HepG2 (cell line): ENCODE measurements around the gene VWA1. TPM values are rescaled to one million over a fixed set of nuclear protein-coding genes. Genes with fewer than 3 reads are reported as not detected.

ENCODE experiments used
- CHD2 ChIP-seq: IDR thresholded peaks from 2 replicates; pipeline ENCODE4 v1.6.1; 2011; ENCODE audit warnings: low read depth, low read length, improper control_type of control experiment
- FOXM1 ChIP-seq: sonication (generic); formaldehyde crosslinking; IDR thresholded peaks from 2 replicates; pipeline ENCODE4 v1.5.0; 2020; ENCODE audit warnings: missing genetic modification reagents
- GABPA ChIP-seq, 2 experiments: IDR thresholded peaks; 2 replicates each; pipeline ENCODE4 v1.6.1; 2011 to 2016; ENCODE audit warnings: low read depth in 2 of 2, low read length in 1 of 2, missing biosample characterization in 1 of 2, missing genetic modification characterization in 1 of 2
- MED8 ChIP-seq: sonication (generic); formaldehyde crosslinking; IDR thresholded peaks from 2 replicates; pipeline ENCODE4 v1.8.1; 2023; ENCODE audit warnings: mild to moderate bottlenecking, missing genetic modification reagents; ENCODE audit not compliant: insufficient replicate concordance
- MIXL1 ChIP-seq: IDR thresholded peaks from 2 replicates; pipeline ENCODE4 v1.6.1; 2016
- NFKB2 ChIP-seq: sonication (generic); formaldehyde crosslinking; IDR thresholded peaks from 2 replicates; pipeline ENCODE4 v1.4.0; 2020; ENCODE audit warnings: missing genetic modification reagents, borderline replicate concordance
- PRDM10 ChIP-seq: sonication (generic); formaldehyde crosslinking; IDR thresholded peaks from 2 replicates; pipeline ENCODE4 v1.4.0; 2020; ENCODE audit warnings: low read depth, missing genetic modification reagents
- ZBTB21 ChIP-seq: sonication (generic); formaldehyde crosslinking; IDR thresholded peaks from 2 replicates; pipeline ENCODE4 v1.4.0; 2020; ENCODE audit warnings: missing genetic modification reagents
- ZGPAT ChIP-seq: IDR thresholded peaks from 2 replicates; pipeline ENCODE4 v1.6.1; 2016; ENCODE audit warnings: mild to moderate bottlenecking
- ZNF343 ChIP-seq: sonication (generic); formaldehyde crosslinking; IDR thresholded peaks from 2 replicates; pipeline ENCODE4 v1.4.0; 2020; ENCODE audit warnings: mild to moderate bottlenecking, missing genetic modification reagents
- ZNF558 ChIP-seq: sonication (generic); formaldehyde crosslinking; IDR thresholded peaks from 2 replicates; pipeline ENCODE4 v1.9.0; 2022; ENCODE audit warnings: mild to moderate bottlenecking, missing genetic modification reagents, borderline replicate concordance
- polyA plus RNA-seq, 8 experiments: library from polyadenylated mRNA; depleted of rRNA in 3 of 8; stranded (reverse) in 7 of 8; unstranded in 1 of 8; fragments of >200 nt; fragmentation: Illumina TruSeq in 4 of 8; extraction: Trizol in 4 of 8; gene quantifications; 2 replicates each; pipeline versions ENCODE4 v1.2.1 to v1.2.3, GENCODE V29; 2011 to 2016; ENCODE audit warnings: low read depth in 4 of 8, missing spikeins in 1 of 8, mixed read lengths in 1 of 8; ENCODE audit not compliant: insufficient read depth in 1 of 8
- total RNA-seq, 5 experiments: library from RNA; depleted of rRNA; stranded (reverse); fragments of >200 nt; fragmentation: Illumina TruSeq; extraction: Trizol; gene quantifications; 2 replicates each; pipeline ENCODE4 v1.2.3, GENCODE V29; 2016; ENCODE audit warnings: low read depth in 1 of 5
- TF ChIP-seq, protein P1 (sequence below): sonication (generic); formaldehyde crosslinking; IDR thresholded peaks from 2 replicates; pipeline ENCODE4 v1.5.1; 2020; ENCODE audit warnings: mild to moderate bottlenecking, missing genetic modification reagents, moderate library complexity
- TF ChIP-seq, protein P2 (sequence below): sonication (generic); formaldehyde crosslinking; IDR thresholded peaks from 2 replicates; pipeline ENCODE4 v1.4.0; 2020; ENCODE audit warnings: mild to moderate bottlenecking, low read depth, missing genetic modification reagents

Gene VWA1
- total and polyA plus RNA-seq, 2 of the 13 experiments (the other 11 are each of a cell fraction or from before 2014, with no cell fraction given): 40.9 to 57.5 TPM

DNA sequence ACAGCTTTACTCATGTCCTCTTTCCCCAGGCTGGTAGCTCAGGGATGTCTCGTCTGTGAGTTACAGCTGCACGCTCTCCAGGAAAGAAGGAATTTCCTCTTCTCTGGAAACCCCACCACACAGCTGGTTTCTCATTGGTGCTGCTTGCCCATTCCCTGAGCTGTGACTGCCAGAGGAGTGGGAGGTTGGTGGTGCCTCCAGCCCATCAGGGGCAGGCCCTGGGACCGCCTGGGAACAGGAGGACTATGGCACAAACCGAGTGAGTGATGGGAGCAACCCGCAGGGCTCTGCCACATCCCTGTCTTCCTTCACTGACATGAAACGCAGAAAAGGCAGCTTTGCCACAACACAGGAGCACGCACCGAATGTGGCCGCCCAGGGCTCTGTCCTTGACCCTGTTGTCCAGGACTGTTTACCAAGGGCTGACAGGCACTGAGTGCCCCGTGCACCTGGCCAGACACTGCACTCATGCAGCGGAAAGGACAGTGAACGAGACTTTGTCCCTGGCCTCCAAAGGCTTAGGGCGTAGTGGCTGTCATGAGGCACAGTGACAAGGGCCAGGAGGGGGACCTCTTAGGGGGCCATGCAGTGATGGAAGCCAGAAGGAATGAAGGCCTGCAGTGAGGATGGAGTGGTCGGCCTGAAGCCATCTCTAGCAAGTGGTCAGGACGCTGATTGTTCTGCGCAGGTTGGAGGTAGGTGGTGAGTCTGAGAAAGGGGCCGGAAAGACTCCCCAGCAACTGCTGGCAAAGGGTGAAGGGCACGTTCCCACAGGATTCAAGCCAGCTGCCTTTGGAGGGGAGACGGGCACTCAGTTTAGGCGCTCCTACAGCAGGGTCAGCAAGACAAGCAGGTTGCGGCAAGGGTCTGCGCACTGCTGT is 34.7 kb upstream of the VWA1 start (continued):
- TF ChIP-seq, protein P1, sequence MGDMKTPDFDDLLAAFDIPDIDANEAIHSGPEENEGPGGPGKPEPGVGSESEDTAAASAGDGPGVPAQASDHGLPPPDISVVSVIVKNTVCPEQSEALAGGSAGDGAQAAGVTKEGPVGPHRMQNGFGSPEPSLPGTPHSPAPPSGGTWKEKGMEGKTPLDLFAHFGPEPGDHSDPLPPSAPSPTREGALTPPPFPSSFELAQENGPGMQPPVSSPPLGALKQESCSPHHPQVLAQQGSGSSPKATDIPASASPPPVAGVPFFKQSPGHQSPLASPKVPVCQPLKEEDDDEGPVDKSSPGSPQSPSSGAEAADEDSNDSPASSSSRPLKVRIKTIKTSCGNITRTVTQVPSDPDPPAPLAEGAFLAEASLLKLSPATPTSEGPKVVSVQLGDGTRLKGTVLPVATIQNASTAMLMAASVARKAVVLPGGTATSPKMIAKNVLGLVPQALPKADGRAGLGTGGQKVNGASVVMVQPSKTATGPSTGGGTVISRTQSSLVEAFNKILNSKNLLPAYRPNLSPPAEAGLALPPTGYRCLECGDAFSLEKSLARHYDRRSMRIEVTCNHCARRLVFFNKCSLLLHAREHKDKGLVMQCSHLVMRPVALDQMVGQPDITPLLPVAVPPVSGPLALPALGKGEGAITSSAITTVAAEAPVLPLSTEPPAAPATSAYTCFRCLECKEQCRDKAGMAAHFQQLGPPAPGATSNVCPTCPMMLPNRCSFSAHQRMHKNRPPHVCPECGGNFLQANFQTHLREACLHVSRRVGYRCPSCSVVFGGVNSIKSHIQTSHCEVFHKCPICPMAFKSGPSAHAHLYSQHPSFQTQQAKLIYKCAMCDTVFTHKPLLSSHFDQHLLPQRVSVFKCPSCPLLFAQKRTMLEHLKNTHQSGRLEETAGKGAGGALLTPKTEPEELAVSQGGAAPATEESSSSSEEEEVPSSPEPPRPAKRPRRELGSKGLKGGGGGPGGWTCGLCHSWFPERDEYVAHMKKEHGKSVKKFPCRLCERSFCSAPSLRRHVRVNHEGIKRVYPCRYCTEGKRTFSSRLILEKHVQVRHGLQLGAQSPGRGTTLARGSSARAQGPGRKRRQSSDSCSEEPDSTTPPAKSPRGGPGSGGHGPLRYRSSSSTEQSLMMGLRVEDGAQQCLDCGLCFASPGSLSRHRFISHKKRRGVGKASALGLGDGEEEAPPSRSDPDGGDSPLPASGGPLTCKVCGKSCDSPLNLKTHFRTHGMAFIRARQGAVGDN (CRISPR knock-in tag): peak; percentile 98
- peak; percentile 70 for TF ChIP-seq ZBTB21 (CRISPR knock-in tag)
- TF ChIP-seq ZGPAT (CRISPR knock-in tag): peak; percentile 96
- peak; percentile 85 for TF ChIP-seq MED8
- peak; percentile 47; the same call in 1 of the 2 replicates for TF ChIP-seq CHD2
- peak; percentile 88 for TF ChIP-seq MIXL1 (CRISPR knock-in tag)
- peak; percentile 86 for TF ChIP-seq ZNF558 (CRISPR knock-in tag)
- TF ChIP-seq NFKB2: peak; percentile 68; the same call in 1 of the 2 replicates
- no peak for TF ChIP-seq FOXM1 (CRISPR knock-in tag)
- TF ChIP-seq ZNF343 (CRISPR knock-in tag): 0 out of 2 replicates have a peak, but pooled peaks have one; percentile 67
- peak; percentile 83; the same call in 1 of the 2 replicates for TF ChIP-seq PRDM10 (CRISPR knock-in tag)
- TF ChIP-seq GABPA (IDR thresholded peaks at IDR 0.05; ENCODE audit: low read depth, low read length): no peak
- peak; percentile 81 for TF ChIP-seq GABPA (CRISPR knock-in tag; IDR thresholded peaks at IDR 0.05; ENCODE audit: low read depth)
- TF ChIP-seq, protein P2, sequence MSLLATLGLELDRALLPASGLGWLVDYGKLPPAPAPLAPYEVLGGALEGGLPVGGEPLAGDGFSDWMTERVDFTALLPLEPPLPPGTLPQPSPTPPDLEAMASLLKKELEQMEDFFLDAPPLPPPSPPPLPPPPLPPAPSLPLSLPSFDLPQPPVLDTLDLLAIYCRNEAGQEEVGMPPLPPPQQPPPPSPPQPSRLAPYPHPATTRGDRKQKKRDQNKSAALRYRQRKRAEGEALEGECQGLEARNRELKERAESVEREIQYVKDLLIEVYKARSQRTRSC (CRISPR knock-in tag): no peak
